Measurements from ENCODE around the gene UGT1A10.
"Not testable (repeated sequence)": the region's sequence is repeated elsewhere in the genome, so short reads cannot be mapped to it uniquely, and the experiment has no call there.

DNA sequence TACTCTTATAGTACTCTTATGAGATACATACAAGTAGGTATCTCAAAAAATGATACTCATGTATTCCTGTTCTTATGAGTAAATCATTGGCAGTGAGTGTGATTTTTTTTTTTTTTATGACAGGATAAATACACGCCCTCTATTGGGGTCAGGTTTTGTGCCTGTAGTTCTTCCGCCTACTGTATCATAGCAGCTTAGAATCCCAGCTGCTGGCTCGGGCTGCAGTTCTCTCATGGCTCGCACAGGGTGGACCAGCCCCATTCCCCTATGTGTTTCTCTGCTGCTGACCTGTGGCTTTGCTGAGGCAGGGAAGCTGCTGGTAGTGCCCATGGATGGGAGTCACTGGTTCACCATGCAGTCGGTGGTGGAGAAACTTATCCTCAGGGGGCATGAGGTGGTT lies 18.8 kb upstream of the UGT1A10 start, which contains the start of gene UGT1A8:
- TF ChIP-seq JUN (IDR thresholded peaks at IDR 0.05; ENCODE audit: borderline replicate concordance, insufficient read depth, insufficient read length, low read depth); MYC (IDR thresholded peaks at IDR 0.05; ENCODE audit: low read depth, low read length); GATA2 (IDR thresholded peaks at IDR 0.05; ENCODE audit: insufficient read depth, insufficient read length, low read depth, low read length); POLR2AphosphoS5 (IDR thresholded peaks at IDR 0.05; ENCODE audit: insufficient read depth, low read depth, low read length); POLR2A (IDR thresholded peaks at IDR 0.05; ENCODE audit: low read depth, low read length): not testable (repeated sequence)
- TF ChIP-seq, protein P1, sequence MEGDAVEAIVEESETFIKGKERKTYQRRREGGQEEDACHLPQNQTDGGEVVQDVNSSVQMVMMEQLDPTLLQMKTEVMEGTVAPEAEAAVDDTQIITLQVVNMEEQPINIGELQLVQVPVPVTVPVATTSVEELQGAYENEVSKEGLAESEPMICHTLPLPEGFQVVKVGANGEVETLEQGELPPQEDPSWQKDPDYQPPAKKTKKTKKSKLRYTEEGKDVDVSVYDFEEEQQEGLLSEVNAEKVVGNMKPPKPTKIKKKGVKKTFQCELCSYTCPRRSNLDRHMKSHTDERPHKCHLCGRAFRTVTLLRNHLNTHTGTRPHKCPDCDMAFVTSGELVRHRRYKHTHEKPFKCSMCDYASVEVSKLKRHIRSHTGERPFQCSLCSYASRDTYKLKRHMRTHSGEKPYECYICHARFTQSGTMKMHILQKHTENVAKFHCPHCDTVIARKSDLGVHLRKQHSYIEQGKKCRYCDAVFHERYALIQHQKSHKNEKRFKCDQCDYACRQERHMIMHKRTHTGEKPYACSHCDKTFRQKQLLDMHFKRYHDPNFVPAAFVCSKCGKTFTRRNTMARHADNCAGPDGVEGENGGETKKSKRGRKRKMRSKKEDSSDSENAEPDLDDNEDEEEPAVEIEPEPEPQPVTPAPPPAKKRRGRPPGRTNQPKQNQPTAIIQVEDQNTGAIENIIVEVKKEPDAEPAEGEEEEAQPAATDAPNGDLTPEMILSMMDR (IDR thresholded peaks at IDR 0.05; ENCODE audit: extremely low read depth in 1 of 2, insufficient read depth in 1 of 2, low read depth in 1 of 2, low read length in 2 of 2), result not testable (repeated sequence)
- TF ChIP-seq, protein P2, sequence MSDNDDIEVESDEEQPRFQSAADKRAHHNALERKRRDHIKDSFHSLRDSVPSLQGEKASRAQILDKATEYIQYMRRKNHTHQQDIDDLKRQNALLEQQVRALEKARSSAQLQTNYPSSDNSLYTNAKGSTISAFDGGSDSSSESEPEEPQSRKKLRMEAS (IDR thresholded peaks at IDR 0.05; ENCODE audit: insufficient read depth, insufficient read length), result not testable (repeated sequence)
